GM18505 (cell line): ENCODE data around the gene FRAT1.

Experiments
- ATAC-seq: cut with Tn5 transposase; IDR thresholded peaks from one replicate; pipeline ENCODE4 v1.9.1; 2021; ENCODE audit not compliant: unreplicated experiment
- POLR2A ChIP-seq: IDR thresholded peaks from 4 replicates; pipeline ENCODE4 v1.6.1; 2011; ENCODE audit warnings: borderline replicate concordance; ENCODE audit not compliant: insufficient read depth, insufficient read length; ENCODE audit errors: extremely low read depth

Gene FRAT1

GRCh38 chr10:97321032-97321803, 2.1 kb downstream of the FRAT1 start:
- no peak for TF ChIP-seq POLR2A

GRCh38 chr10:97321804-97322190, 2.7 kb downstream of the FRAT1 start:
- ATAC-seq = no peak
- TF ChIP-seq POLR2A = no peak

More at GRCh38 chr10:97321032-97321803, 2.1 kb downstream of the FRAT1 start:
- no peak for ATAC-seq

- no peak for ATAC-seq
- TF ChIP-seq POLR2A = no peak
Measured at GRCh38 chr10:97323501-97323900, 4.4 kb downstream of the FRAT1 start.

GRCh38 chr10:97325754-97326153, 6.7 kb downstream of the FRAT1 start:
- no peak for TF ChIP-seq POLR2A

GRCh38 chr10:97327348-97328294, 8.6 kb downstream of the FRAT1 start:
- no peak for ATAC-seq
- TF ChIP-seq POLR2A = no peak

More at GRCh38 chr10:97325754-97326153, 6.7 kb downstream of the FRAT1 start:
- no peak for ATAC-seq

GRCh38 chr10:97328646-97329453, 9.8 kb downstream of the FRAT1 start:
- TF ChIP-seq POLR2A = no peak
- ATAC-seq = no peak

- no peak for ATAC-seq
- no peak for TF ChIP-seq POLR2A
Measured at GRCh38 chr10:97329766-97330165, 10.7 kb downstream of the FRAT1 start.

- no peak for ATAC-seq
- no peak for TF ChIP-seq POLR2A
Measured at GRCh38 chr10:97331153-97331703, 12.2 kb downstream of the FRAT1 start.

GRCh38 chr10:97332591-97333350, 13.7 kb downstream of the FRAT1 start:
- TF ChIP-seq POLR2A = no peak
- ATAC-seq = no peak

- no peak for TF ChIP-seq POLR2A
- no peak for ATAC-seq
Measured at GRCh38 chr10:97333351-97333600, 14.2 kb downstream of the FRAT1 start.

GRCh38 chr10:97333601-97334369, 14.7 kb downstream of the FRAT1 start:
- peak; percentile 23 for ATAC-seq

More at GRCh38 chr10:97333601-97334369, 14.7 kb downstream of the FRAT1 start:
- TF ChIP-seq POLR2A = no peak
